ENCODE measurements around the gene LRRC37A2.
"Not testable (repeated sequence)": the region's sequence is repeated elsewhere in the genome, so short reads cannot be mapped to it uniquely, and the experiment has no call there.

LRRC37A2 gene

GRCh38 chr17:46598344-46598931, 86.2 kb downstream of the LRRC37A2 start:
- DNase-seq, result not testable (repeated sequence)

- not testable (repeated sequence) for DNase-seq
These were observed 88.5 kb downstream of the LRRC37A2 start for GRCh38 chr17:46600767-46601166.

- DNase-seq, result not testable (repeated sequence)
These were observed 90.9 kb downstream of the LRRC37A2 start for GRCh38 chr17:46603125-46603524.

Data from SW 1271 (cell line).